Right lobe of liver (tissue), 4 donors: ENCODE results near the gene SSPN.

Source experiments
- POLR2A ChIP-seq: fragments of 450-650 bp; IDR thresholded peaks from one replicate; pipeline ENCODE4 v1.6.1; 2017; ENCODE audit warnings: antibody characterized with exemption, mild to moderate bottlenecking
- TF ChIP-seq, protein P1 (sequence below), 4 donors: fragments of 200-600 bp in 3 of 4; fragments of 450-650 bp in 1 of 4; IDR thresholded peaks; one replicate each; pipeline versions ENCODE4 v1.5.1 to v1.8.0; 2016 to 2022; ENCODE audit warnings: antibody characterized with exemption in 4 of 4, mild to moderate bottlenecking in 2 of 4
- donor health status: DM: no; HTN: no; CAD: no.
- donor health status: DM: no; HTN: no; CAD: no.
- donor health status: DM: no; HTN: yes; CAD: no.

DNA sequence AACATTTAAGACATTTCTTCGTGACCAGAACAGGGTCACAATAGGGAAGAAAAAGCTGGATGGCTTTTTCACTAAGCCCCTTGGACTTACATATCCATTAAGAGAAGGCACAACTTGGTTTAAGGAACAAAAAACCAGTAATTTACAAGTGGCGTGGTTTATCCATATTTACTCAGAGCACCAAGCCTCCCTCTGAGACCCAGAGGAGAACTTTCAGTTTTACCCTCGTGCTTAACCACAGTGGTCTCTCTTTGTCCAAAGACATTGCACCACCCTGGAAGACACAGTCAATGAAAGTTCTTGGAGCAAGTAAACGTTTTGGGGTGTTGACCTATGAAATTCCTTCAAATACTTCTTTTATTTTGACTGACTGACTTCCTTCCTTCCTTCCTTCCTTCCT lies 52.5 kb downstream of the SSPN start:
- TF ChIP-seq, protein P1, sequence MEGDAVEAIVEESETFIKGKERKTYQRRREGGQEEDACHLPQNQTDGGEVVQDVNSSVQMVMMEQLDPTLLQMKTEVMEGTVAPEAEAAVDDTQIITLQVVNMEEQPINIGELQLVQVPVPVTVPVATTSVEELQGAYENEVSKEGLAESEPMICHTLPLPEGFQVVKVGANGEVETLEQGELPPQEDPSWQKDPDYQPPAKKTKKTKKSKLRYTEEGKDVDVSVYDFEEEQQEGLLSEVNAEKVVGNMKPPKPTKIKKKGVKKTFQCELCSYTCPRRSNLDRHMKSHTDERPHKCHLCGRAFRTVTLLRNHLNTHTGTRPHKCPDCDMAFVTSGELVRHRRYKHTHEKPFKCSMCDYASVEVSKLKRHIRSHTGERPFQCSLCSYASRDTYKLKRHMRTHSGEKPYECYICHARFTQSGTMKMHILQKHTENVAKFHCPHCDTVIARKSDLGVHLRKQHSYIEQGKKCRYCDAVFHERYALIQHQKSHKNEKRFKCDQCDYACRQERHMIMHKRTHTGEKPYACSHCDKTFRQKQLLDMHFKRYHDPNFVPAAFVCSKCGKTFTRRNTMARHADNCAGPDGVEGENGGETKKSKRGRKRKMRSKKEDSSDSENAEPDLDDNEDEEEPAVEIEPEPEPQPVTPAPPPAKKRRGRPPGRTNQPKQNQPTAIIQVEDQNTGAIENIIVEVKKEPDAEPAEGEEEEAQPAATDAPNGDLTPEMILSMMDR (IDR thresholded peaks at IDR 0.05): no peak
- no peak for TF ChIP-seq POLR2A
